Measurements from ENCODE around the gene SLC35G4.

DNA sequence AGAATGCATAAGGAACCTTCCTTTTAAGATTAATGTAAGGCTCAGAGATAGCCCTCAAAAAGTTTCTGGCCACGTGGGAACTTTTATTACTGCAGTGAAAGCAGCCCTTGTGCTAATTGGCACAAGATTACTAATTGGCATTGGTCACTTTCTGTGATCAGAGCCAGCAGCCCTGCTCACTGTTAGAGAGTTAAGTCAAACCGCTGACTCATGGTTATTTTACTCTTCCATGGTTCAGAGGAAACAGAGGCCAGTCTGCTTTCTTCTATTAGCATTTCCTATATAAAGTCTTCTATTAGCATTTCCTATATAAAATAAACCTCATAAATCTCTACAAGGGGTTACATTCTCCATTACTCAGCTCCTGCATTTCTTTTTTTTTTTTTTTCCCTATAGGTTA lies 1.5 kb upstream of the SLC35G4 start:
- TF ChIP-seq, protein P1, sequence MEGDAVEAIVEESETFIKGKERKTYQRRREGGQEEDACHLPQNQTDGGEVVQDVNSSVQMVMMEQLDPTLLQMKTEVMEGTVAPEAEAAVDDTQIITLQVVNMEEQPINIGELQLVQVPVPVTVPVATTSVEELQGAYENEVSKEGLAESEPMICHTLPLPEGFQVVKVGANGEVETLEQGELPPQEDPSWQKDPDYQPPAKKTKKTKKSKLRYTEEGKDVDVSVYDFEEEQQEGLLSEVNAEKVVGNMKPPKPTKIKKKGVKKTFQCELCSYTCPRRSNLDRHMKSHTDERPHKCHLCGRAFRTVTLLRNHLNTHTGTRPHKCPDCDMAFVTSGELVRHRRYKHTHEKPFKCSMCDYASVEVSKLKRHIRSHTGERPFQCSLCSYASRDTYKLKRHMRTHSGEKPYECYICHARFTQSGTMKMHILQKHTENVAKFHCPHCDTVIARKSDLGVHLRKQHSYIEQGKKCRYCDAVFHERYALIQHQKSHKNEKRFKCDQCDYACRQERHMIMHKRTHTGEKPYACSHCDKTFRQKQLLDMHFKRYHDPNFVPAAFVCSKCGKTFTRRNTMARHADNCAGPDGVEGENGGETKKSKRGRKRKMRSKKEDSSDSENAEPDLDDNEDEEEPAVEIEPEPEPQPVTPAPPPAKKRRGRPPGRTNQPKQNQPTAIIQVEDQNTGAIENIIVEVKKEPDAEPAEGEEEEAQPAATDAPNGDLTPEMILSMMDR (conservative IDR thresholded peaks at IDR 0.05; ENCODE audit: low read length), result no peak
- no peak for TF ChIP-seq EZH2phosphoT487 (IDR thresholded peaks at IDR 0.05; ENCODE audit: borderline replicate concordance, low read depth, low read length)

Measured in OCI-LY7 (cell line).